ENCODE results near the gene MAP2K5.

Gene MAP2K5

GRCh38 chr15:67828969-67829646 is 286.6 kb downstream of the MAP2K5 start:
- no peak for DNase-seq

- no peak for DNase-seq
Measured at GRCh38 chr15:67829647-67830504, 287.4 kb downstream of the MAP2K5 start.

- DNase-seq, result no peak
Measured at GRCh38 chr15:67831363-67831762, 288.9 kb downstream of the MAP2K5 start.

GRCh38 chr15:67832031-67832551 is 289.6 kb downstream of the MAP2K5 start:
- no peak for DNase-seq

- no peak for DNase-seq
Measured at GRCh38 chr15:67832897-67833709, 290.6 kb downstream of the MAP2K5 start.

GRCh38 chr15:67833710-67834511 is 291.4 kb downstream of the MAP2K5 start:
- DNase-seq, result no peak

GRCh38 chr15:67834581-67835296 is 292.2 kb downstream of the MAP2K5 start:
- no peak for DNase-seq

GRCh38 chr15:67835297-67836133 is 293.0 kb downstream of the MAP2K5 start:
- DNase-seq, result no peak

- no peak for DNase-seq
Measured at GRCh38 chr15:67836134-67836455, 293.6 kb downstream of the MAP2K5 start.

- peak; percentile 13 for DNase-seq
Measured at GRCh38 chr15:67836477-67836876, 294.0 kb downstream of the MAP2K5 start.

GRCh38 chr15:67836955-67837354 is 294.5 kb downstream of the MAP2K5 start:
- DNase-seq, result no peak

GRCh38 chr15:67838789-67839332 is 296.4 kb downstream of the MAP2K5 start:
- no peak for DNase-seq

- peak; percentile 24 for DNase-seq
Measured at GRCh38 chr15:67839499-67839928, 297.0 kb downstream of the MAP2K5 start.

- DNase-seq, result peak; percentile 87
Measured at GRCh38 chr15:67839929-67840748, 297.6 kb downstream of the MAP2K5 start, which contains the start of gene RNU6-1. TSS of gene RNU6-1 (minus strand) at chr15:67840045.

GRCh38 chr15:67840749-67841512 is 298.4 kb downstream of the MAP2K5 start:
- DNase-seq, result no peak

- DNase-seq, result no peak
Measured at GRCh38 chr15:67841513-67841762, 298.9 kb downstream of the MAP2K5 start.

- no peak for DNase-seq
Measured at GRCh38 chr15:67843092-67843501, 300.6 kb downstream of the MAP2K5 start.

GRCh38 chr15:67843571-67844387 is 301.3 kb downstream of the MAP2K5 start:
- no peak for DNase-seq

Measured in T1000 (cell line).